Tibial artery (tissue), 4 donors: ENCODE measurements around the gene SEZ6.

ENCODE experiments used
- DNase-seq, 2 donors: peaks; one replicate each; pipeline ENCODE4 v3.0.0-alpha.2; 2019
- H3K27ac ChIP-seq, 2 donors: fragments of 200-600 bp; sonication (generic) in 1 of 2; 1 replicate in 1 of 2; 2 replicates in 1 of 2; pipeline ENCODE4 v1.5.1; 2018 to 2019; ENCODE audit warnings: mild to moderate bottlenecking in 1 of 2
- H3K27me3 ChIP-seq, 2 donors: fragments of 200-600 bp; sonication (generic) in 1 of 2; one replicate each; pipeline versions ENCODE4 v1.5.1 to v1.6.0; 2016 to 2019
- H3K36me3 ChIP-seq, 3 donors: fragments of 200-600 bp; sonication (generic) in 2 of 3; one replicate each; pipeline ENCODE4 v1.5.1; 2016 to 2019; ENCODE audit warnings: mild to moderate bottlenecking in 2 of 3
- H3K4me1 ChIP-seq, 4 donors: fragments of 200-600 bp; sonication (generic) in 2 of 4; 1 replicate in 3 of 4; 2 replicates in 1 of 4; pipeline ENCODE4 v1.5.1; 2016 to 2019
- H3K4me3 ChIP-seq, 2 donors: fragments of 200-600 bp; sonication (generic) in 1 of 2; 1 replicate in 1 of 2; 2 replicates in 1 of 2; pipeline ENCODE4 v1.5.1; 2018 to 2019; ENCODE audit warnings: mild to moderate bottlenecking in 2 of 2
- H3K9me3 ChIP-seq, 3 donors: fragments of 200-600 bp; sonication (generic) in 1 of 3; one replicate each; pipeline ENCODE4 v1.5.1; 2016 to 2019
- CTCF ChIP-seq, 2 experiments: fragments of 200-600 bp in 1 of 2; fragments of 450-650 bp in 1 of 2; IDR thresholded peaks; one replicate each; pipeline ENCODE4 v1.5.1; 2017 to 2019; ENCODE audit warnings: antibody characterized with exemption in 2 of 2, mild to moderate bottlenecking in 1 of 2, moderate library complexity in 1 of 2
- intact Hi-C: fragments of 100-400 bp; cut with DNase I; formaldehyde crosslinking; loops from one replicate; pipeline ENCODE4 v1.15.0; 2023; ENCODE audit warnings: low total_unique reads

The SEZ6 gene

GRCh38 chr17:28951991-28952975 lies 53.5 kb downstream of the SEZ6 start:
- intact Hi-C loops: loop anchor here (5.0 kb wide), 1 partner anchor 615 kb away; the partner anchor contains the start of genes IFT20 and TNFAIP1
- Histone ChIP-seq H3K27ac (peak overlapping the region; percentile 86 to 98), H3K9me3 (no peaks in the 10 kb centered on the region), H3K36me3 (no peaks in the 10 kb centered on the region), H3K4me3 (peak overlapping the region; percentile 61 to 67), H3K4me1 (peaks cover 0 to 25% (median 17%) of the 10 kb centered on the region in 4 donors), H3K27me3 (no peaks in the 10 kb centered on the region)
- peak in 1 of 2 experiments; percentile 6 for TF ChIP-seq CTCF (IDR thresholded peaks at IDR 0.05)
- peak; percentile 99 for DNase-seq

GRCh38 chr17:28951428-28951990 lies 54.3 kb downstream of the SEZ6 start, which contains the start of gene PHF12:
Gene PHF12 (minus strand): TSS chr17:28951518. CDS start chr17:28950960, 558 bp downstream.
- intact Hi-C loops: loop anchor here (5.0 kb wide), 1 partner anchor 614 kb away; the partner anchor contains the start of genes IFT20 and TNFAIP1
- no peaks in the 10 kb centered on the region for H3K36me3 ChIP-seq
- no peaks in the 10 kb centered on the region for H3K9me3 ChIP-seq
- peak within 1 kb of the TSS; percentile 86 to 98 for H3K27ac ChIP-seq
- DNase-seq: peak; percentile 100
- H3K4me3 ChIP-seq: peak within 1 kb of the TSS; percentile 67 to 98
- peaks cover 0 to 33% (median 23%) of the 10 kb centered on the region in 4 donors for H3K4me1 ChIP-seq
- H3K27me3 ChIP-seq: no peaks in the 10 kb centered on the region
- no peak for TF ChIP-seq CTCF (IDR thresholded peaks at IDR 0.05)

GRCh38 chr17:28950752-28951427 lies 54.9 kb downstream of the SEZ6 start:
- Histone ChIP-seq H3K36me3 (no peaks in the 10 kb centered on the region), H3K4me1 (peaks cover 0 to 39% (median 28%) of the 10 kb centered on the region in 4 donors), H3K4me3 (peak overlapping the region; percentile 67 to 98), H3K9me3 (no peaks in the 10 kb centered on the region), H3K27me3 (no peaks in the 10 kb centered on the region), H3K27ac (peak overlapping the region; percentile 86 to 98)
- TF ChIP-seq CTCF (IDR thresholded peaks at IDR 0.05): no peak
- intact Hi-C loops: loop anchor here (5.0 kb wide), 1 partner anchor 614 kb away; the partner anchor contains the start of genes IFT20 and TNFAIP1
- no peak for DNase-seq

- no peaks in the 10 kb centered on the region for H3K36me3 ChIP-seq
- peaks cover 0 to 46% (median 34%) of the 10 kb centered on the region in 4 donors for H3K4me1 ChIP-seq
- peak; percentile 53 to 84 for DNase-seq
Observed at GRCh38 chr17:28950017-28950751, 55.6 kb downstream of the SEZ6 start.

More at GRCh38 chr17:28950017-28950751, 55.6 kb downstream of the SEZ6 start:
- TF ChIP-seq CTCF (IDR thresholded peaks at IDR 0.05): no peak
- peak overlapping the region; percentile 86 to 98 for H3K27ac ChIP-seq
- no peaks in the 10 kb centered on the region for H3K27me3 ChIP-seq
- H3K9me3 ChIP-seq: no peaks in the 10 kb centered on the region
- intact Hi-C loops: loop anchor here (5.0 kb wide), 1 partner anchor 613 kb away; the partner anchor contains the start of genes IFT20 and TNFAIP1
- peak overlapping the region; percentile 67 to 98 for H3K4me3 ChIP-seq
